ENCODE measurements around the gene DIAPH2.

DIAPH2 gene

DNA sequence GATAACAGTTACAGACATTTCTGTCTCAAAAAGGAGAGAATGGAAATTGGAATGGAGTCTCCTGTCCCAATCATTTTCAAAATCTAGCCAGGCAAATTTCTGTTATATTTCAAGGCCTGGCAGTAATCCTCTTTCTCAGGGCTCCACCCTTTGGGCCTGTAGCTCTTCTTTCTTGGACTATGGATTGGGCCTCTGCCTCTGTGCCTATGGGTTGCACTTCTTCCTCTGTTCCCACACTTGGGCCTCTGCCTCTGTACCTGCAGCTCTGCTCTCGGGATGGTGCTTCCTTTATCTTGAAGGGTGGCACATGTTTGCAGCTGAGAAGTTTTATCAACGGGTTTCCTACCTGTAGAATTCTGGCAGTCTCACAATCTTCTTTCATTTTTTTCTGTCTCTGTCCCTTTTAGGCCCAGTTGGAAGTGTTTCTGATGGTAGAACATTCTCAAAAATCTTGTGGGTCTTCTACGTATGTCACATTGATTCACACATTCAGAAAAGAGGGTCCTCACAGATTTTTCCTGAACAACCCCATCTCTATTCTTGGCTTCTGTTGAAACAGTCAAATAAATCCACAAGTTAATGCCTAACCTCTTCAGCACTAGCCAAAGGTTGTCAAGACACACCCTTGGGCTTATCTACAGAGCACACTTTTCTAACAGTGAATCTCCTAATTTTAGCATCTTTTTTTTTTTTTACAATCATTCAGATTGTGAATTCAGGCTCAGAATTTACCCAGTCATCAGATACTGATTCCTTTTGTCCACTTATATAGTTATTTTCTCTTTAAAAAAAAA, 918.0 kb downstream of the DIAPH2 start:
- H3K36me3 ChIP-seq: no peaks in the 10 kb centered on the region

DNA sequence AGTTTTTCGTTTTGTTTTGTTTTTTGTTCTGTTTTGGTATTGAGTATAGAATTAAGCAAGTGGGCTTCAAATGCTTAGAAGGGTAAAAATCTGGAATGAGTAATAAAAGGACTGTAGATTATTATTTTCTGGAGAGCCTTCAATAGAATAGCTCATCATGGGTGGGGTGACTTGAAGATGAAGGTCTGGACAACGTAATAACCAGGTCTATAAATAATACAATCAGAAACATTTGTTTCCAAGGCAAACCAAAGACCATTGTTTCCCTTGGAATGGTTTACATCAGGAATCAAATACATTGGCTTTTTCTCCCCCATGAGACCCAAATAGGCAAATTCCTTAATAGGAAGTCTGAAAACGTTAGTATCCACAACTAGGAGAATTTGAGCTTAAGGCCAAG, 920.6 kb downstream of the DIAPH2 start:
- no peak for DNase-seq
- Histone ChIP-seq H3K4me3 (no peak overlapping the region), H3K27ac (no peak overlapping the region), H3K27me3 (no peaks in the 10 kb centered on the region), H3K9me3 (no peaks in the 10 kb centered on the region), H3K36me3 (no peaks in the 10 kb centered on the region), H3K4me1 (no peaks in the 10 kb centered on the region)
- TF ChIP-seq CTCF (IDR thresholded peaks at IDR 0.05): no peak
- intact Hi-C loops (cut with DNase I; ENCODE audit: low total_unique reads): no loop called here

More for the DNA sequence above, 918.0 kb downstream of the DIAPH2 start:
- Histone ChIP-seq H3K27ac (no peak overlapping the region), H3K4me1 (no peaks in the 10 kb centered on the region), H3K27me3 (no peaks in the 10 kb centered on the region), H3K9me3 (no peaks in the 10 kb centered on the region), H3K4me3 (no peak overlapping the region)
- intact Hi-C loops (cut with DNase I; ENCODE audit: low total_unique reads): no loop called here
- no peak for TF ChIP-seq CTCF (IDR thresholded peaks at IDR 0.05)
- DNase-seq: no peak

- H3K4me3 ChIP-seq: no peak overlapping the region
- DNase-seq: no peak
- TF ChIP-seq CTCF (IDR thresholded peaks at IDR 0.05): no peak
- no peaks in the 10 kb centered on the region for H3K9me3 ChIP-seq
- H3K27ac ChIP-seq: no peak overlapping the region
- H3K36me3 ChIP-seq: no peaks in the 10 kb centered on the region
- intact Hi-C loops (cut with DNase I; ENCODE audit: low total_unique reads): no loop called here
- H3K27me3 ChIP-seq: no peaks in the 10 kb centered on the region
- H3K4me1 ChIP-seq: no peaks in the 10 kb centered on the region
Measured at GRCh38 chrX:97609357-97609756, 924.7 kb downstream of the DIAPH2 start.

- no peak for TF ChIP-seq CTCF (IDR thresholded peaks at IDR 0.05)
- DNase-seq: no peak
- H3K27me3 ChIP-seq: no peaks in the 10 kb centered on the region
- no peaks in the 10 kb centered on the region for H3K4me1 ChIP-seq
- no peak overlapping the region for H3K4me3 ChIP-seq
- intact Hi-C loops (cut with DNase I; ENCODE audit: low total_unique reads): no loop called here
- no peaks in the 10 kb centered on the region for H3K36me3 ChIP-seq
- no peaks in the 10 kb centered on the region for H3K9me3 ChIP-seq
- no peak overlapping the region for H3K27ac ChIP-seq
Measured at GRCh38 chrX:97609938-97610337, 925.3 kb downstream of the DIAPH2 start.

DNA sequence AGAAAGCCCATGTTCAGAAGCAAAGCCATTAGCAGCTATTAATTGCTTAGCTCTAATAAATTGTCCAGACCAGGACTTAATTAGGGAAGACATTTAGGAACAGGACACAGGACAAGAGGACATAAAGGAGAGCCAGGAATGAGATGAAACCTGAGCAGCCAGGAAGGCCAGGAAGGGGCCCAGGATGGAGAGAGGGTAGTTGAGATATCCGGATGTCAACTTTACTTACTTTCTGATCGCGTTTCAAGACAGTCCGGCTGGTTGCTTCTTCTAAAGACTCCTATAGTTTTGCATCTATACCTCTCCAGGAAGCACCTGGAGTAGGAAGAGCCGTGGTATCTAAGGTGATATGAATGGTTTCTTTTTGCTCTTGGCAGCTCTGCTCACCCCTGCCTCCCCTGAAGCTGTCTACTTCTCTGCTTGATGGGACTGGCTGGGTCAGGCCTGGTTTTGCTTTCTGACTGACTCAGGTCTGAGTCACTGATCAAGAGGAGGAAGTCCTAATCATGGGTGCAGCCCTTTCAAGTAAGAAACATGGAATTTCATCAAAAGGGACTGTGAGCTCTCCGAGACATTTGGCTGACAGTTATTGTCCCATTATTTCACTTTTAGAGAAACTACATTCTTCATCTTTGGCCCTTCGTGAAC, 932.4 kb downstream of the DIAPH2 start:
- Histone ChIP-seq H3K27ac (no peak overlapping the region), H3K4me3 (no peak overlapping the region), H3K4me1 (no peaks in the 10 kb centered on the region), H3K27me3 (no peaks in the 10 kb centered on the region), H3K9me3 (no peaks in the 10 kb centered on the region), H3K36me3 (no peaks in the 10 kb centered on the region)
- TF ChIP-seq CTCF (IDR thresholded peaks at IDR 0.05): no peak
- intact Hi-C loops (cut with DNase I; ENCODE audit: low total_unique reads): no loop called here
- DNase-seq: no peak
